Spinal cord (tissue), 10 donors: Measurements from ENCODE around the gene MRPS34. TPM values are rescaled to one million over a fixed set of nuclear protein-coding genes. Genes with fewer than 3 reads are reported as not detected.

ENCODE experiments used
- DNase-seq, 6 donors: peaks; one replicate each; pipeline versions ENCODE4 v3.0.0 to v3.0.0-alpha.2; 2013 to 2015; ENCODE audit warnings: low spot score in 6 of 6, low read depth in 4 of 6
- H3K27ac ChIP-seq: one replicate; pipeline ENCODE4 v1.5.1; 2013; ENCODE audit warnings: low read depth, low read length, control low read depth
- H3K27me3 ChIP-seq: one replicate; pipeline ENCODE4 v1.6.1; 2013; ENCODE audit warnings: low read length; ENCODE audit not compliant: control insufficient read depth, insufficient read depth
- H3K36me3 ChIP-seq: one replicate; pipeline ENCODE4 v1.6.1; 2013; ENCODE audit warnings: low read length; ENCODE audit not compliant: control insufficient read depth, insufficient read depth
- H3K4me1 ChIP-seq: one replicate; pipeline ENCODE4 v1.6.1; 2013; ENCODE audit warnings: low read length; ENCODE audit not compliant: control insufficient read depth, insufficient read depth
- H3K4me3 ChIP-seq: one replicate; pipeline ENCODE4 v1.5.1; 2013; ENCODE audit warnings: low read depth, low read length, control low read depth
- H3K9me3 ChIP-seq: one replicate; pipeline ENCODE4 v1.6.1; 2013; ENCODE audit warnings: low read length; ENCODE audit not compliant: control insufficient read depth, insufficient read depth
- WGBS: methylation state at CpG from one replicate; pipeline ENCODE4 v1.1.5; 2013; ENCODE audit warnings: missing lambda C conversion rate; ENCODE audit not compliant: insufficient coverage; 5-methylcytosine and 5-hydroxymethylcytosine counted together
- polyA plus RNA-seq, 2 donors: library from polyadenylated mRNA; unstranded; fragments of 120-200 nt; gene quantifications; one replicate each; pipeline ENCODE4 v1.2.1, GENCODE V29; 2013; ENCODE audit not compliant: insufficient read length in 2 of 2
- total RNA-seq, 2 donors: library from RNA; depleted of rRNA in 1 of 2; stranded (reverse); fragments of 120-200 nt in 1 of 2; fragments of >200 nt in 1 of 2; gene quantifications; one replicate each; pipeline versions ENCODE4 v1.2.3 to v1.2.4, GENCODE V29; 2013 to 2014
- donor health status: healthy.

MRPS34 gene
- total and polyA plus RNA-seq, 4 donors = 22.9 to 86.5 (median 78.8) TPM

GRCh38 chr16:1817276-1817589 lies 44.3 kb upstream of the MRPS34 start:
- H3K27ac ChIP-seq = no peak overlapping the region
- H3K4me3 ChIP-seq = no peak overlapping the region
- peaks cover 84% of the 10 kb centered on the region for H3K36me3 ChIP-seq
- H3K9me3 ChIP-seq = no peaks in the 10 kb centered on the region
- 91% methylated on average over 9 of the region's 9 CpGs for WGBS
- DNase-seq = no peak
- H3K27me3 ChIP-seq = no peaks in the 10 kb centered on the region
- H3K4me1 ChIP-seq = no peaks in the 10 kb centered on the region

- Histone ChIP-seq H3K4me3 (no peak overlapping the region), H3K4me1 (no peaks in the 10 kb centered on the region), H3K27ac (no peak overlapping the region), H3K36me3 (peaks cover 78% of the 10 kb centered on the region), H3K27me3 (no peaks in the 10 kb centered on the region), H3K9me3 (no peaks in the 10 kb centered on the region)
- DNase-seq = no peak
- WGBS = 96% methylated on average over 35 of the region's 40 CpGs
Measured at GRCh38 chr16:1816396-1817275, 43.7 kb upstream of the MRPS34 start.

- no peaks in the 10 kb centered on the region for H3K4me1 ChIP-seq
Measured at GRCh38 chr16:1815461-1815860, 42.5 kb upstream of the MRPS34 start.

DNA sequence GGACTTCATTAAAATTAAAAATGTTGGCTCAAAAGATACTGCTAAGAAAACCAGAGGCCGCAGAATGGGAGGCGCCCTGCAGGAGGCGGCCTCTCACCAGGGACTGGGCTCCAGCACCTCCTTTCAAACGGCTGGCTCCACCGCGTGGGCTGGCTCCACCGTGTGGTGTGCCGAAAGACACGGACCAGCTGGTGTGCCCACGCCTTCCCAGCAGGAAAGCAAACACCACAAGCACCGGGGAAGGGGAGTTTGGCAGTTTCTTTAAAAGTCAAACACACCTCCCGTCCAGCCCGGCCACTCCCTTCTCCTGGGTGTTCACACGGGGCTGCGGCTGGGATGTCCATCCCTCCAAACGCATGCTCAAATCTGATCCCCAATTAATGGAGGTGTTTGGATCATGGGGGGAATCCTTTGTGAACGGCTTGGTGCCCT lies 39.8 kb upstream of the MRPS34 start:
- Histone ChIP-seq H3K36me3 (peaks cover 73% of the 10 kb centered on the region), H3K27ac (no peak overlapping the region), H3K4me3 (no peak overlapping the region), H3K9me3 (no peaks in the 10 kb centered on the region), H3K27me3 (no peaks in the 10 kb centered on the region), H3K4me1 (no peaks in the 10 kb centered on the region)
- 33% methylated on average over 7 of the region's 17 CpGs for WGBS
- peak in 2 of 6 donors; percentile 19 to 34 for DNase-seq

More at GRCh38 chr16:1815461-1815860, 42.5 kb upstream of the MRPS34 start:
- Histone ChIP-seq H3K4me3 (no peak overlapping the region), H3K36me3 (peaks cover 73% of the 10 kb centered on the region), H3K27ac (peak overlapping the region; percentile 15), H3K27me3 (no peaks in the 10 kb centered on the region), H3K9me3 (no peaks in the 10 kb centered on the region)
- 97% methylated on average over 4 of the region's 11 CpGs for WGBS
- DNase-seq = no peak

DNA sequence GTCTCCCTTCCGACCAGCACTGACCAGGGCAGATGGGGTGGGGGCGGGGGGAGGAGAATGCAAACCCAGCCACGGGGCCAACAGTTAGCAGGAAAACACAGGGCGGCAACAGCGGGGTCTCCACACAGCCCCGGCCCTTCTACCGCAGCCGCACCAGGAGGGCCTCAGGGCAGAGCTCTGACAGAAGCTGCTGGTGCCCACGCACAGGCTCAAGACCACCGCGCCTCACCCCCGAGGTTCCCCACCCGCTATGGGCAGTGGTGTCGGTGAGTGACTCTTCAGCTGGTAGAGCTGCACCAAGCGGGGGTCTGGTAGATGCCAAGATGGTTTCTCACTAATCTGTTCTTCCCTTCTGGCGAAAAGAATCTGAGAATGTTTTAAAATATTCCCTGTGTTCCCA lies 37.6 kb upstream of the MRPS34 start:
- Histone ChIP-seq H3K27me3 (no peaks in the 10 kb centered on the region), H3K36me3 (peaks cover 63% of the 10 kb centered on the region), H3K4me1 (no peaks in the 10 kb centered on the region), H3K4me3 (no peak overlapping the region), H3K27ac (no peak overlapping the region), H3K9me3 (no peaks in the 10 kb centered on the region)
- 96% methylated on average over 15 of the region's 16 CpGs for WGBS
- DNase-seq = no peak

DNA sequence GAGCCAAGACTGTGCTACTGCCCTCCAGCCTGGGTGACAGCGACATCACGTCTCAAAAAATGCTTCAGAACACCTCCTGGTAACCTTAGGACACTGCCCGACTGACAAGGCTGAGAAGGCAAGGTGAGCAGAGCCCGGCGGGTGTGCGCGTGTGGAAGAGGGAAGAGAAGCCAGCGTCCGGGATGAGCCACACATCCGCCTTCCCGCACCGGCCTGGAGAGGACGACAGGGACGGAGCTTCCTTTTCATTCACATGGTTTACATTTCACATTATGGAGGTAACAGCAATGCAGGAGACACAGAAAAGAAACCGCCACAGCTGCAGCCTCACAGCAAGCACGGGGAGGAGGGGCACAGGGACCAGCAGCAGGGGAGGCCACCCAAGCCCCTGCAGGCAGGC lies 37.2 kb upstream of the MRPS34 start:
- no peaks in the 10 kb centered on the region for H3K27me3 ChIP-seq
- H3K4me3 ChIP-seq = no peak overlapping the region
- peaks cover 63% of the 10 kb centered on the region for H3K36me3 ChIP-seq
- no peaks in the 10 kb centered on the region for H3K9me3 ChIP-seq
- WGBS = 100% methylated on average over 8 of the region's 16 CpGs
- H3K27ac ChIP-seq = no peak overlapping the region
- no peaks in the 10 kb centered on the region for H3K4me1 ChIP-seq
- no peak for DNase-seq

- DNase-seq = no peak
- no peak overlapping the region for H3K4me3 ChIP-seq
- H3K9me3 ChIP-seq = no peaks in the 10 kb centered on the region
- H3K36me3 ChIP-seq = peaks cover 63% of the 10 kb centered on the region
- H3K27me3 ChIP-seq = no peaks in the 10 kb centered on the region
- 69% methylated on average over 25 of the region's 28 CpGs for WGBS
- H3K4me1 ChIP-seq = no peaks in the 10 kb centered on the region
- no peak overlapping the region for H3K27ac ChIP-seq
Measured at GRCh38 chr16:1809281-1809801, 36.4 kb upstream of the MRPS34 start.

- H3K27ac ChIP-seq = no peak overlapping the region
- H3K36me3 ChIP-seq = peaks cover 57% of the 10 kb centered on the region
- H3K9me3 ChIP-seq = no peaks in the 10 kb centered on the region
- no peaks in the 10 kb centered on the region for H3K4me1 ChIP-seq
- no peak overlapping the region for H3K4me3 ChIP-seq
- H3K27me3 ChIP-seq = no peaks in the 10 kb centered on the region
- 79% methylated on average over 17 of the region's 18 CpGs for WGBS
- DNase-seq = no peak
Measured at GRCh38 chr16:1808691-1809090, 35.8 kb upstream of the MRPS34 start.

- Histone ChIP-seq H3K4me3 (no peak overlapping the region), H3K27ac (no peak overlapping the region), H3K36me3 (peaks cover 50% of the 10 kb centered on the region), H3K9me3 (no peaks in the 10 kb centered on the region), H3K27me3 (no peaks in the 10 kb centered on the region), H3K4me1 (no peaks in the 10 kb centered on the region)
- no peak for DNase-seq
- WGBS = 85% methylated on average over 10 of the region's 10 CpGs
Measured at GRCh38 chr16:1807626-1808025, 34.7 kb upstream of the MRPS34 start.

GRCh38 chr16:1800701-1801100 lies 27.8 kb upstream of the MRPS34 start:
- no peaks in the 10 kb centered on the region for H3K27me3 ChIP-seq
- H3K4me3 ChIP-seq = no peak overlapping the region
- H3K27ac ChIP-seq = no peak overlapping the region
- H3K9me3 ChIP-seq = peaks cover 5% of the 10 kb centered on the region
- H3K4me1 ChIP-seq = no peaks in the 10 kb centered on the region
- no peak for DNase-seq
- WGBS = 80% methylated on average over 10 of the region's 10 CpGs
- H3K36me3 ChIP-seq = peaks cover 5% of the 10 kb centered on the region
